ENCODE results near the gene SLC18A3. TPM values are rescaled to one million over a fixed set of nuclear protein-coding genes. Genes with fewer than 3 reads are reported as not detected.

The SLC18A3 gene
- polyA plus RNA-seq, 1 of the 3 experiments (the other 2 are of a cell fraction), result 1.7 TPM

- Histone ChIP-seq H3K4me3 (ENCODE audit: low read depth in 2 of 2, low read length in 1 of 2) (no peak overlapping the region; a peak in 1 of 4 replicates), H3K4me2 (no peak overlapping the region), H3K9me2 (no peaks in the 10 kb centered on the region), H3K27me3 (ENCODE audit: insufficient read depth) (no peaks in the 10 kb centered on the region), H4K20me1 (ENCODE audit: insufficient read depth) (no peaks in the 10 kb centered on the region), H3F3A (replicated peaks; ENCODE audit: insufficient read depth) (no peaks in the 10 kb centered on the region), H2AFZ (ENCODE audit: low read depth) (no peak overlapping the region), H3K9me3 (no peaks in the 10 kb centered on the region), H3K27ac (ENCODE audit: low read depth in 2 of 2, low read length in 1 of 2) (no peak overlapping the region), H3K4me1 (ENCODE audit: control insufficient read depth in 1 of 2, insufficient read depth in 2 of 2, low read depth in 1 of 2, low read length in 1 of 2) (peaks cover 0 to 13% of the 10 kb centered on the region in 2 experiments; a peak in 1 of 4 replicates), H3K9ac (no peak overlapping the region), H3K79me2 (ENCODE audit: insufficient read depth) (no peaks in the 10 kb centered on the region), H3K36me3 (replicated peaks in 1 of 2; ENCODE audit: control insufficient read depth in 1 of 2, insufficient read depth in 2 of 2, low read length in 1 of 2) (no peaks in the 10 kb centered on the region)
- 2% methylated on average over 6 of the region's 6 CpGs for WGBS (ENCODE audit: low lambda C conversion rate)
- TF ChIP-seq POLR2AphosphoS5 (IDR thresholded peaks at IDR 0.05; ENCODE audit: low read depth, low read length), result no peak
- TF ChIP-seq RAD21 (IDR thresholded peaks at IDR 0.05; ENCODE audit: low read length), result peak; percentile 99
- peak; percentile 38; the same call in 1 of the 2 replicates for TF ChIP-seq RCOR1 (IDR thresholded peaks at IDR 0.05; ENCODE audit: low read length)
- peak; percentile 83 for TF ChIP-seq SMC3 (IDR thresholded peaks at IDR 0.05; ENCODE audit: low read depth, low read length)
- peak; percentile 91 for TF ChIP-seq CTCF (IDR thresholded peaks at IDR 0.05)
- TF ChIP-seq PBX3 (IDR thresholded peaks at IDR 0.05), result no peak
- ChIA-PET CTCF (interaction anchor here (0.6 to 4.0 kb wide), 41 partner anchors 8 to 1286 kb away, joined by 3 to 36 read pairs (median 4); partner anchors contain the start of genes OGDHL, PARG and TIMM23B), POLR2A (interaction anchor here (0.8 to 2.5 kb wide), 2 partner anchors 11 to 15 kb away, joined by 4 to 7 read pairs; partner anchors contain the start of gene SLC18A3)
- DNase-seq, result peak; percentile 83
Measured at GRCh38 chr10:49594594-49594993, 15.5 kb upstream of the SLC18A3 start.

- Histone ChIP-seq H3K4me3 (ENCODE audit: low read depth in 2 of 2, low read length in 1 of 2) (no peak overlapping the region), H4K20me1 (ENCODE audit: insufficient read depth) (no peaks in the 10 kb centered on the region), H3K36me3 (replicated peaks in 1 of 2; ENCODE audit: control insufficient read depth in 1 of 2, insufficient read depth in 2 of 2, low read length in 1 of 2) (no peaks in the 10 kb centered on the region), H3K27ac (ENCODE audit: low read depth in 2 of 2, low read length in 1 of 2) (no peak overlapping the region), H3K9me2 (no peaks in the 10 kb centered on the region), H3K79me2 (ENCODE audit: insufficient read depth) (no peaks in the 10 kb centered on the region), H3K9ac (no peak overlapping the region), H3K9me3 (no peaks in the 10 kb centered on the region), H3K27me3 (ENCODE audit: insufficient read depth) (no peaks in the 10 kb centered on the region), H3K4me2 (no peak overlapping the region), H3K4me1 (ENCODE audit: control insufficient read depth in 1 of 2, insufficient read depth in 2 of 2, low read depth in 1 of 2, low read length in 1 of 2) (peaks cover 0 to 13% of the 10 kb centered on the region in 2 experiments; a peak in 1 of 4 replicates), H3F3A (replicated peaks; ENCODE audit: insufficient read depth) (no peaks in the 10 kb centered on the region), H2AFZ (ENCODE audit: low read depth) (no peak overlapping the region)
- TF ChIP-seq FOXJ3 (CRISPR knock-in tag; IDR thresholded peaks at IDR 0.05) (no peak), RAD21 (IDR thresholded peaks at IDR 0.05; ENCODE audit: low read length) (no peak), EP300 (IDR thresholded peaks at IDR 0.05; ENCODE audit: borderline replicate concordance in 1 of 2, low read depth in 1 of 2, low read length in 1 of 2) (no peak), MEF2A (IDR thresholded peaks at IDR 0.05; ENCODE audit: borderline replicate concordance, low read depth) (no peak), RCOR1 (IDR thresholded peaks at IDR 0.05; ENCODE audit: low read length) (no peak), IRF3 (IDR thresholded peaks at IDR 0.05; ENCODE audit: low read depth, low read length) (no peak), TEAD4 (IDR thresholded peaks at IDR 0.05; ENCODE audit: borderline replicate concordance, insufficient read depth) (no peak), SIN3A (IDR thresholded peaks at IDR 0.05; ENCODE audit: borderline replicate concordance, low read depth, low read length) (no peak), TAF1 (IDR thresholded peaks at IDR 0.05; ENCODE audit: borderline replicate concordance, low read depth, low read length) (no peak), USF2 (IDR thresholded peaks at IDR 0.05; ENCODE audit: borderline replicate concordance, low read depth, low read length) (no peak), NRF1 (IDR thresholded peaks at IDR 0.05; ENCODE audit: low read depth, low read length) (no peak)
- CTCF ChIA-PET, result interaction anchor here (0.6 to 4.0 kb wide), 42 partner anchors 8 to 1287 kb away, joined by 3 to 36 read pairs (median 4); partner anchors contain the start of genes OGDHL, PARG and TIMM23B
- POLR2A ChIA-PET, result interaction anchor here (0.8 to 2.5 kb wide), 3 partner anchors 10 to 166 kb away, joined by 4 to 7 read pairs (median 4); partner anchors contain the start of genes OGDHL and SLC18A3
- no peak for DNase-seq
- 72% methylated on average over 10 of the region's 10 CpGs for whole genome bisulfite sequencing (ENCODE audit: low lambda C conversion rate)
Measured at GRCh38 chr10:49595003-49595712, 15.0 kb upstream of the SLC18A3 start.
